Gastroesophageal sphincter (tissue), 3 donors: ENCODE results near the gene ATP5ME.

Experiments
- CTCF ChIP-seq, 4 experiments: fragments of 200-600 bp in 2 of 4; fragments of 450-650 bp in 2 of 4; sonication (generic) in 1 of 4; IDR thresholded peaks; one replicate each; pipeline ENCODE4 v1.5.1; 2017 to 2019; ENCODE audit warnings: antibody characterized with exemption in 4 of 4, mild to moderate bottlenecking in 2 of 4, moderate library complexity in 2 of 4
- POLR2A ChIP-seq, 2 donors: fragments of 450-650 bp; IDR thresholded peaks; one replicate each; pipeline ENCODE4 v1.6.1; 2017; ENCODE audit warnings: antibody characterized with exemption in 2 of 2, mild to moderate bottlenecking in 2 of 2, moderate library complexity in 1 of 2

GRCh38 chr4:632196-632790 lies 41.8 kb downstream of the ATP5ME start:
- TF ChIP-seq POLR2A (IDR thresholded peaks at IDR 0.05), result no peak
- TF ChIP-seq CTCF (IDR thresholded peaks at IDR 0.05), result no peak
